ENCODE data around the gene STARD6. TPM values are rescaled to one million over a fixed set of nuclear protein-coding genes. Genes with fewer than 3 reads are reported as not detected.

Gene STARD6
- total RNA-seq, result not detected

- H3K27ac ChIP-seq (ENCODE audit: low read depth, low read length), result no peak within 1 kb of the TSS
- H3K27me3 ChIP-seq (ENCODE audit: control insufficient read depth in 3 of 3, insufficient read depth in 3 of 3, low read length in 3 of 3), result no peaks in the 10 kb centered on the region
- peak within 1 kb of the TSS; percentile 75 to 80 (median 80) for H3K9ac ChIP-seq (ENCODE audit: low read depth in 1 of 3, low read length in 3 of 3)
- peaks cover 0 to 5% (median 0%) of the 10 kb centered on the region in 3 donors for H3K36me3 ChIP-seq (ENCODE audit: control insufficient read depth in 3 of 3, insufficient read depth in 3 of 3, low read length in 3 of 3)
- H3K4me3 ChIP-seq (ENCODE audit: low read length in 3 of 3), result peak within 1 kb of the TSS; percentile 89 to 90 (median 90)
- H3K4me1 ChIP-seq (ENCODE audit: control insufficient read depth in 3 of 3, insufficient read depth in 3 of 3, low read length in 3 of 3), result peaks cover 11 to 18% (median 11%) of the 10 kb centered on the region in 3 donors
- no peaks in the 10 kb centered on the region for H3K9me3 ChIP-seq (ENCODE audit: control insufficient read depth in 3 of 3, low read length in 3 of 3)
These were observed at the start of gene STARD6, which contains the start of gene C18orf54 for GRCh38 chr18:54357660-54358494. TSS of gene STARD6 (minus strand) at chr18:54357858. CDS start at chr18:54354573, 3,285 bp downstream. TSS of gene C18orf54 (plus strand) at chr18:54357906. CDS start at chr18:54360573, 2,667 bp downstream.

- H3K4me3 ChIP-seq (ENCODE audit: low read length in 3 of 3), result no peak overlapping the region
- H3K9me3 ChIP-seq (ENCODE audit: control insufficient read depth in 3 of 3, low read length in 3 of 3), result no peaks in the 10 kb centered on the region
- no peak overlapping the region for H3K27ac ChIP-seq (ENCODE audit: low read depth, low read length)
- H3K27me3 ChIP-seq (ENCODE audit: control insufficient read depth in 3 of 3, insufficient read depth in 3 of 3, low read length in 3 of 3), result no peaks in the 10 kb centered on the region
- no peak overlapping the region for H3K9ac ChIP-seq (ENCODE audit: low read depth in 1 of 3, low read length in 3 of 3)
- no peaks in the 10 kb centered on the region for H3K36me3 ChIP-seq (ENCODE audit: control insufficient read depth in 3 of 3, insufficient read depth in 3 of 3, low read length in 3 of 3)
- H3K4me1 ChIP-seq (ENCODE audit: control insufficient read depth in 3 of 3, insufficient read depth in 3 of 3, low read length in 3 of 3), result no peaks in the 10 kb centered on the region
These were observed 47.6 kb upstream of the STARD6 start for GRCh38 chr18:54405290-54405689.

- H3K27me3 ChIP-seq (ENCODE audit: control insufficient read depth in 3 of 3, insufficient read depth in 3 of 3, low read length in 3 of 3), result no peaks in the 10 kb centered on the region
- H3K27ac ChIP-seq (ENCODE audit: low read depth, low read length), result no peak overlapping the region
- H3K4me3 ChIP-seq (ENCODE audit: low read length in 3 of 3), result no peak overlapping the region
- no peaks in the 10 kb centered on the region for H3K4me1 ChIP-seq (ENCODE audit: control insufficient read depth in 3 of 3, insufficient read depth in 3 of 3, low read length in 3 of 3)
- H3K9me3 ChIP-seq (ENCODE audit: control insufficient read depth in 3 of 3, low read length in 3 of 3), result no peaks in the 10 kb centered on the region
- no peaks in the 10 kb centered on the region for H3K36me3 ChIP-seq (ENCODE audit: control insufficient read depth in 3 of 3, insufficient read depth in 3 of 3, low read length in 3 of 3)
- no peak overlapping the region for H3K9ac ChIP-seq (ENCODE audit: low read depth in 1 of 3, low read length in 3 of 3)
These were observed 39.1 kb upstream of the STARD6 start for GRCh38 chr18:54396760-54397159.

GRCh38 chr18:54393648-54394294 lies 36.1 kb upstream of the STARD6 start:
- H3K9ac ChIP-seq (ENCODE audit: low read depth in 1 of 3, low read length in 3 of 3), result no peak overlapping the region
- no peaks in the 10 kb centered on the region for H3K36me3 ChIP-seq (ENCODE audit: control insufficient read depth in 3 of 3, insufficient read depth in 3 of 3, low read length in 3 of 3)
- H3K4me1 ChIP-seq (ENCODE audit: control insufficient read depth in 3 of 3, insufficient read depth in 3 of 3, low read length in 3 of 3), result no peaks in the 10 kb centered on the region
- H3K9me3 ChIP-seq (ENCODE audit: control insufficient read depth in 3 of 3, low read length in 3 of 3), result no peaks in the 10 kb centered on the region
- H3K27me3 ChIP-seq (ENCODE audit: control insufficient read depth in 3 of 3, insufficient read depth in 3 of 3, low read length in 3 of 3), result no peaks in the 10 kb centered on the region
- H3K27ac ChIP-seq (ENCODE audit: low read depth, low read length), result no peak overlapping the region
- no peak overlapping the region for H3K4me3 ChIP-seq (ENCODE audit: low read length in 3 of 3)

- Histone ChIP-seq H3K4me1 (ENCODE audit: control insufficient read depth in 3 of 3, insufficient read depth in 3 of 3, low read length in 3 of 3) (no peaks in the 10 kb centered on the region), H3K27ac (ENCODE audit: low read depth, low read length) (no peak overlapping the region), H3K36me3 (ENCODE audit: control insufficient read depth in 3 of 3, insufficient read depth in 3 of 3, low read length in 3 of 3) (no peaks in the 10 kb centered on the region), H3K9ac (ENCODE audit: low read depth in 1 of 3, low read length in 3 of 3) (no peak overlapping the region), H3K9me3 (ENCODE audit: control insufficient read depth in 3 of 3, low read length in 3 of 3) (no peaks in the 10 kb centered on the region), H3K27me3 (ENCODE audit: control insufficient read depth in 3 of 3, insufficient read depth in 3 of 3, low read length in 3 of 3) (no peaks in the 10 kb centered on the region), H3K4me3 (ENCODE audit: low read length in 3 of 3) (no peak overlapping the region)
These were observed 34.9 kb upstream of the STARD6 start for GRCh38 chr18:54392543-54393023.

- Histone ChIP-seq H3K27ac (ENCODE audit: low read depth, low read length) (no peak overlapping the region), H3K4me3 (ENCODE audit: low read length in 3 of 3) (no peak overlapping the region), H3K9ac (ENCODE audit: low read depth in 1 of 3, low read length in 3 of 3) (no peak overlapping the region), H3K4me1 (ENCODE audit: control insufficient read depth in 3 of 3, insufficient read depth in 3 of 3, low read length in 3 of 3) (no peaks in the 10 kb centered on the region), H3K9me3 (ENCODE audit: control insufficient read depth in 3 of 3, low read length in 3 of 3) (no peaks in the 10 kb centered on the region), H3K36me3 (ENCODE audit: control insufficient read depth in 3 of 3, insufficient read depth in 3 of 3, low read length in 3 of 3) (no peaks in the 10 kb centered on the region), H3K27me3 (ENCODE audit: control insufficient read depth in 3 of 3, insufficient read depth in 3 of 3, low read length in 3 of 3) (no peaks in the 10 kb centered on the region)
These were observed 33.2 kb upstream of the STARD6 start for GRCh38 chr18:54390838-54391237.

- no peaks in the 10 kb centered on the region for H3K36me3 ChIP-seq (ENCODE audit: control insufficient read depth in 3 of 3, insufficient read depth in 3 of 3, low read length in 3 of 3)
- no peaks in the 10 kb centered on the region for H3K4me1 ChIP-seq (ENCODE audit: control insufficient read depth in 3 of 3, insufficient read depth in 3 of 3, low read length in 3 of 3)
- H3K9ac ChIP-seq (ENCODE audit: low read depth in 1 of 3, low read length in 3 of 3), result no peak overlapping the region
- H3K4me3 ChIP-seq (ENCODE audit: low read length in 3 of 3), result no peak overlapping the region
- H3K27me3 ChIP-seq (ENCODE audit: control insufficient read depth in 3 of 3, insufficient read depth in 3 of 3, low read length in 3 of 3), result no peaks in the 10 kb centered on the region
- H3K9me3 ChIP-seq (ENCODE audit: control insufficient read depth in 3 of 3, low read length in 3 of 3), result no peaks in the 10 kb centered on the region
- no peak overlapping the region for H3K27ac ChIP-seq (ENCODE audit: low read depth, low read length)
These were observed 31.5 kb upstream of the STARD6 start for GRCh38 chr18:54389143-54389505.

GRCh38 chr18:54388203-54389142 lies 30.8 kb upstream of the STARD6 start:
- Histone ChIP-seq H3K4me1 (ENCODE audit: control insufficient read depth in 3 of 3, insufficient read depth in 3 of 3, low read length in 3 of 3) (no peaks in the 10 kb centered on the region), H3K27me3 (ENCODE audit: control insufficient read depth in 3 of 3, insufficient read depth in 3 of 3, low read length in 3 of 3) (no peaks in the 10 kb centered on the region), H3K9ac (ENCODE audit: low read depth in 1 of 3, low read length in 3 of 3) (no peak overlapping the region), H3K27ac (ENCODE audit: low read depth, low read length) (no peak overlapping the region), H3K9me3 (ENCODE audit: control insufficient read depth in 3 of 3, low read length in 3 of 3) (no peaks in the 10 kb centered on the region), H3K4me3 (ENCODE audit: low read length in 3 of 3) (no peak overlapping the region), H3K36me3 (ENCODE audit: control insufficient read depth in 3 of 3, insufficient read depth in 3 of 3, low read length in 3 of 3) (no peaks in the 10 kb centered on the region)

- Histone ChIP-seq H3K9me3 (ENCODE audit: control insufficient read depth in 3 of 3, low read length in 3 of 3) (no peaks in the 10 kb centered on the region), H3K9ac (ENCODE audit: low read depth in 1 of 3, low read length in 3 of 3) (no peak overlapping the region), H3K4me1 (ENCODE audit: control insufficient read depth in 3 of 3, insufficient read depth in 3 of 3, low read length in 3 of 3) (no peaks in the 10 kb centered on the region), H3K36me3 (ENCODE audit: control insufficient read depth in 3 of 3, insufficient read depth in 3 of 3, low read length in 3 of 3) (no peaks in the 10 kb centered on the region), H3K27ac (ENCODE audit: low read depth, low read length) (no peak overlapping the region), H3K4me3 (ENCODE audit: low read length in 3 of 3) (no peak overlapping the region), H3K27me3 (ENCODE audit: control insufficient read depth in 3 of 3, insufficient read depth in 3 of 3, low read length in 3 of 3) (no peaks in the 10 kb centered on the region)
These were observed 30.0 kb upstream of the STARD6 start for GRCh38 chr18:54387631-54388030.

Data from skeletal muscle tissue (tissue), 4 donors.